OCI-LY1 (cell line): ENCODE results near the gene ANO2.

Source experiments
- CTCF ChIP-seq: fragments of 200-600 bp; sonication (generic), shearing (Covaris generic); IDR thresholded peaks from 2 replicates; pipeline ENCODE4 v1.5.1; 2017; ENCODE audit warnings: mild to moderate bottlenecking, antibody characterized with exemption, low read length, moderate library complexity, mixed read lengths
- EZH2 ChIP-seq: fragments of 200-600 bp; sonication (generic), shearing (Covaris generic); IDR thresholded peaks from 2 replicates; pipeline ENCODE4 v1.8.0; 2017; ENCODE audit warnings: borderline replicate concordance, mixed run types, mild to moderate bottlenecking, antibody characterized with exemption, low read length, moderate library complexity, mixed read lengths

GRCh38 chr12:5758347-5758746 is 186.7 kb downstream of the ANO2 start:
- TF ChIP-seq CTCF (no peak), EZH2 (no peak)
